HepG2 (cell line): ENCODE measurements around the gene LILRB3. TPM values are rescaled to one million over a fixed set of nuclear protein-coding genes. Genes with fewer than 3 reads are reported as not detected.

ENCODE experiments used
- AGO1 ChIP-seq: fragments of 200-400 bp; formaldehyde crosslinking; IDR thresholded peaks from 2 replicates; pipeline ENCODE4 v1.6.1; 2017; ENCODE audit warnings: mild to moderate bottlenecking, low read depth, low read length, moderate library complexity; ENCODE audit not compliant: poor library complexity, severe bottlenecking
- AKAP8 ChIP-seq: sonication (generic); formaldehyde crosslinking; IDR thresholded peaks from 2 replicates; pipeline ENCODE4 v1.5.1; 2020; ENCODE audit warnings: mild to moderate bottlenecking, missing genetic modification reagents
- ARID5B ChIP-seq: IDR thresholded peaks from 2 replicates; pipeline ENCODE4 v1.4.0; 2020; ENCODE audit warnings: mild to moderate bottlenecking, missing genetic modification reagents
- ARNT2 ChIP-seq: sonication (generic); formaldehyde crosslinking; IDR thresholded peaks from 2 replicates; pipeline ENCODE4 v1.8.0; 2022; ENCODE audit warnings: mild to moderate bottlenecking, low read depth, missing genetic modification reagents, moderate library complexity
- CHD2 ChIP-seq: IDR thresholded peaks from 2 replicates; pipeline ENCODE4 v1.6.1; 2011; ENCODE audit warnings: low read depth, low read length, improper control_type of control experiment
- FOXO1 ChIP-seq: sonication (generic); formaldehyde crosslinking; IDR thresholded peaks from 2 replicates; pipeline ENCODE4 v1.4.0; 2020; ENCODE audit warnings: missing genetic modification reagents
- PTBP1 ChIP-seq: fragments of 200-400 bp; formaldehyde crosslinking; IDR thresholded peaks from 2 replicates; pipeline ENCODE4 v1.6.1; 2018; ENCODE audit warnings: low read length, low read depth; ENCODE audit not compliant: poor library complexity, severe bottlenecking
- RBM39 ChIP-seq: fragments of 200-400 bp; formaldehyde crosslinking; IDR thresholded peaks from one replicate; pipeline ENCODE4 v1.6.1; 2018; ENCODE audit warnings: antibody characterized with exemption, mild to moderate bottlenecking, low read depth, low read length; ENCODE audit not compliant: poor library complexity, severe bottlenecking
- SIN3A ChIP-seq: IDR thresholded peaks from 2 replicates; pipeline ENCODE4 v1.6.1; 2011; ENCODE audit warnings: low read depth, mild to moderate bottlenecking, control low read depth, low read length, borderline replicate concordance
- ZNF564 ChIP-seq: sonication (generic); formaldehyde crosslinking; IDR thresholded peaks from 2 replicates; pipeline ENCODE4 v1.8.1; 2023; ENCODE audit warnings: mild to moderate bottlenecking, missing genetic modification reagents
- polyA plus RNA-seq, 8 experiments: library from polyadenylated mRNA; depleted of rRNA in 3 of 8; stranded (reverse) in 7 of 8; unstranded in 1 of 8; fragments of >200 nt; fragmentation: Illumina TruSeq in 4 of 8; extraction: Trizol in 4 of 8; gene quantifications; 2 replicates each; pipeline versions ENCODE4 v1.2.1 to v1.2.3, GENCODE V29; 2011 to 2016; ENCODE audit warnings: low read depth in 4 of 8, missing spikeins in 1 of 8, mixed read lengths in 1 of 8; ENCODE audit not compliant: insufficient read depth in 1 of 8
- total RNA-seq, 5 experiments: library from RNA; depleted of rRNA; stranded (reverse); fragments of >200 nt; fragmentation: Illumina TruSeq; extraction: Trizol; gene quantifications; 2 replicates each; pipeline ENCODE4 v1.2.3, GENCODE V29; 2016; ENCODE audit warnings: low read depth in 1 of 5

The LILRB3 gene
- total and polyA plus RNA-seq, 2 of the 13 experiments (the other 11 are each of a cell fraction or from before 2014, with no cell fraction given) = 0.22 TPM; not detected in 1

GRCh38 chr19:54209058-54209810 is 13.6 kb downstream of the LILRB3 start (continued):
- TF ChIP-seq PTBP1 (peak; percentile 66), RBM39 (peak; percentile 46), ARNT2 (CRISPR knock-in tag) (0 out of 2 replicates have a peak, but pooled peaks have one; percentile 3), ARID5B (CRISPR knock-in tag) (no peak), AKAP8 (CRISPR knock-in tag) (peak; percentile 93), AGO1 (peak; percentile 98), SIN3A (no peak), FOXO1 (CRISPR knock-in tag) (no peak), ZNF564 (CRISPR knock-in tag) (peak; percentile 24; the same call in 1 of the 2 replicates), CHD2 (0 out of 2 replicates have a peak, but pooled peaks have one; percentile 37)
